ENCODE data around the gene BEND7.
A peak's percentile ranks its signal among the peaks of the same experiment; 100 is the strongest.
"Not testable (repeated sequence)": the region's sequence is repeated elsewhere in the genome, so short reads cannot be mapped to it uniquely, and the experiment has no call there.

Gene BEND7

GRCh38 chr10:13542533-13542932 is 13.7 kb upstream of the BEND7 start:
- H3K27ac ChIP-seq = no peak overlapping the region
- H3K27me3 ChIP-seq (replicated peaks) = peaks cover 8% of the 10 kb centered on the region
- TF ChIP-seq, protein P1, sequence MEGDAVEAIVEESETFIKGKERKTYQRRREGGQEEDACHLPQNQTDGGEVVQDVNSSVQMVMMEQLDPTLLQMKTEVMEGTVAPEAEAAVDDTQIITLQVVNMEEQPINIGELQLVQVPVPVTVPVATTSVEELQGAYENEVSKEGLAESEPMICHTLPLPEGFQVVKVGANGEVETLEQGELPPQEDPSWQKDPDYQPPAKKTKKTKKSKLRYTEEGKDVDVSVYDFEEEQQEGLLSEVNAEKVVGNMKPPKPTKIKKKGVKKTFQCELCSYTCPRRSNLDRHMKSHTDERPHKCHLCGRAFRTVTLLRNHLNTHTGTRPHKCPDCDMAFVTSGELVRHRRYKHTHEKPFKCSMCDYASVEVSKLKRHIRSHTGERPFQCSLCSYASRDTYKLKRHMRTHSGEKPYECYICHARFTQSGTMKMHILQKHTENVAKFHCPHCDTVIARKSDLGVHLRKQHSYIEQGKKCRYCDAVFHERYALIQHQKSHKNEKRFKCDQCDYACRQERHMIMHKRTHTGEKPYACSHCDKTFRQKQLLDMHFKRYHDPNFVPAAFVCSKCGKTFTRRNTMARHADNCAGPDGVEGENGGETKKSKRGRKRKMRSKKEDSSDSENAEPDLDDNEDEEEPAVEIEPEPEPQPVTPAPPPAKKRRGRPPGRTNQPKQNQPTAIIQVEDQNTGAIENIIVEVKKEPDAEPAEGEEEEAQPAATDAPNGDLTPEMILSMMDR (IDR thresholded peaks at IDR 0.05; ENCODE audit: low read depth, low read length, missing control alignments) = no peak

GRCh38 chr10:13537985-13538384 is 9.2 kb upstream of the BEND7 start:
- H3K36me3 ChIP-seq (replicated peaks); DNase-seq; in situ Hi-C loops (cut with HindIII; ENCODE audit: low pct_ligation_motif_present, low sequenced_read_pairs); H3K27me3 ChIP-seq (replicated peaks); H3K27ac ChIP-seq; H3K4me3 ChIP-seq (ENCODE audit: low read depth, low read length): not testable (repeated sequence)

More at GRCh38 chr10:13542533-13542932, 13.7 kb upstream of the BEND7 start:
- no peak for DNase-seq
- Histone ChIP-seq H3K36me3 (replicated peaks) (no peaks in the 10 kb centered on the region), H3K4me3 (ENCODE audit: low read depth, low read length) (no peak overlapping the region)
- in situ Hi-C loops (cut with HindIII; ENCODE audit: low pct_ligation_motif_present, low sequenced_read_pairs) = no loop called here

- H3K36me3 ChIP-seq (replicated peaks) = no peaks in the 10 kb centered on the region
- H3K27ac ChIP-seq = no peak overlapping the region
- H3K27me3 ChIP-seq (replicated peaks) = peaks cover 6% of the 10 kb centered on the region
- in situ Hi-C loops (cut with HindIII; ENCODE audit: low pct_ligation_motif_present, low sequenced_read_pairs) = no loop called here
- no peak overlapping the region for H3K4me3 ChIP-seq (ENCODE audit: low read depth, low read length)
- TF ChIP-seq, protein P1 (IDR thresholded peaks at IDR 0.05; ENCODE audit: low read depth, low read length, missing control alignments) = peak; percentile 82
- peak; percentile 40 for DNase-seq
These were observed 8.0 kb upstream of the BEND7 start for GRCh38 chr10:13536674-13537366.

GRCh38 chr10:13535346-13535745 is 6.5 kb upstream of the BEND7 start:
- Histone ChIP-seq H3K27ac (no peak overlapping the region), H3K27me3 (replicated peaks) (peaks cover 3% of the 10 kb centered on the region), H3K36me3 (replicated peaks) (no peaks in the 10 kb centered on the region), H3K4me3 (ENCODE audit: low read depth, low read length) (no peak overlapping the region)
- in situ Hi-C loops (cut with HindIII; ENCODE audit: low pct_ligation_motif_present, low sequenced_read_pairs) = no loop called here
- no peak for DNase-seq
- TF ChIP-seq, protein P1 (IDR thresholded peaks at IDR 0.05; ENCODE audit: low read depth, low read length, missing control alignments) = no peak

GRCh38 chr10:13529714-13529973 is 830 bp upstream of the BEND7 start:
- H3K27ac ChIP-seq = no peak overlapping the region
- in situ Hi-C loops (cut with HindIII; ENCODE audit: low pct_ligation_motif_present, low sequenced_read_pairs) = no loop called here
- H3K27me3 ChIP-seq (replicated peaks) = peaks cover 3% of the 10 kb centered on the region
- H3K4me3 ChIP-seq (ENCODE audit: low read depth, low read length) = peak overlapping the region; percentile 45
- TF ChIP-seq, protein P1 (IDR thresholded peaks at IDR 0.05; ENCODE audit: low read depth, low read length, missing control alignments) = no peak
- no peaks in the 10 kb centered on the region for H3K36me3 ChIP-seq (replicated peaks)
- DNase-seq = no peak

DNA sequence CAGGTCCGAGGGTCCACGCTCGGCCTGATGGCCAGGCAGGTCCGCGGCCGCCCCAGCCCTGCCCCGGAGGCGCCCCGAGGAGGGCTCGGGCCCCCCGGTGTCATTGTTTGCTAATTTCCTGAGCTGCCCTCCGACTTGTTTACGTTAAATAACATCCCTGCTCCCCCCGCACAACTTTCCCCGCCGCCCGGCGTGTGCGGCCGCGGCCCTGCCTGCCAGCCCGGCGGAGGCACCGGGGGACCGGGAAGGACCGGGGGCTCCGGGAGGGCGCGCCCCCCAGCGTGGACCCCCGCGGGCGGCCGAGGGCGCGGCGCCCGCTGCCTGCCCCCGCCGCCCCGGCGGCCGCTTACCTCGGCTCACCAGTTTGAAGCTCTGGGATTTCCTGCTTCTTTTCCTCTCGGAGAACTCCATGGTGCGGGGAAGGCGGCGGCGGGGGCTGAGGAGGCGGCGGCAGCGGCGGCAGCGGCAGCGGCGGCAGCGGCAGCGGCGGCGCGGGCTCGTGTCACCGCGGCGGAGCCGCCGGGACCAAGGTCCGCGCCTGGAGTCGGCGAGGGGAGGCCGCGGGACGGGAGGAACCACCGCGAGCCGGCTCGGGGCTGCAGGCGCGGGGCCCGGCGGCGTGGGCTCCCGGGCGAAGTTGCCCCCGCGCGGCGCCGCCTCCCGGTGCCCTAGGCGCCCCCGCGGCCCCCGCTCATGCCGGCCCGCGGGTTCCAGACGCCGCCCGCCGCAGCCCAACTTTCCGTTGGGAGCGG is 515 bp downstream of the BEND7 start:
- Histone ChIP-seq H3K36me3 (replicated peaks) (no peaks in the 10 kb centered on the region), H3K4me3 (ENCODE audit: low read depth, low read length) (peak overlapping the region; percentile 49), H3K27ac (no peak overlapping the region), H3K27me3 (replicated peaks) (peaks cover 3% of the 10 kb centered on the region)
- TF ChIP-seq, protein P1 (IDR thresholded peaks at IDR 0.05; ENCODE audit: low read depth, low read length, missing control alignments) = no peak
- in situ Hi-C loops (cut with HindIII; ENCODE audit: low pct_ligation_motif_present, low sequenced_read_pairs) = no loop called here
- DNase-seq = no peak
